ENCODE data around the gene PLXNA4.

PLXNA4 gene

DNA sequence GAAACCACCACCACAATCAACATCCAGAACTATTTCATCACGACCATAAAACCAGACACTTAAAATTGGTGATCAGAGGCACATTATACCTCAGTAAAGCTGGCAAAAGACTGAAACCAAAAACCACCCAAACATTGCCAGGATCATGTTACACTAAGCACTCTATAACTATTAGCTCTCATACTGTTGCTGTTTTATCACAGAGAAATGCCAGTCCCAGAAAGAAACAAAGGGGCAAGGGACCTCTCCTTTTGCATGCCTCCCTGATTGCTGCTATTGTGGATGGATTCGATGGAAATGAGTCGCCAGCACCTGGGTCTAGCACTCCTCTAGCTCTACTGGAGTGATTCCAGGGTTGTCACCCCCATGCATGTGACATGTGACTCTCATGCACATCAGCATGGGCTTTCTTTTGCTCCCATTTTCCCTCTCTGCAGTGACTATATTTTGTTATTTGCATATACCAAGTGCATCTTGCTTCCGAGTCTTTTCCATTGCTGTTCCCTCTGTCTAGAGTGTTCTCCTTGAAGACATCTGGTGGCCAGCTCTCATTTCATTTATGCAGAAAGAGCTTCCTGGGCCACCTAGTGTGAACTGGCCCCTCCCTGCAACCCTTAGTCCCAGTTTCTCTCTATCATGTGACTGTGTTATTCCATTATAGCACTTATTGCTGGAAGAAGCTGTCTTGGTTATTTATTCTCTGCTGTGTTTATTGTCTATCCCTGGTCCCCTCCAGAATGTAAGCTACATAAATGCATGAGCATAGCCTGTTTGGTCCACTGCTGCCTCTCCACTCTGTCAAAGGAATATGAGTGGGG lies 300.6 kb downstream of the PLXNA4 start:
- Histone ChIP-seq H4K20me1 (ENCODE audit: insufficient read depth, low read length) (0 out of 2 replicates have a peak, but pooled peaks cover 4% of the 10 kb centered on the region), H2AFZ (ENCODE audit: low read depth, low read length) (no peak overlapping the region), H3K9ac (ENCODE audit: low read length) (no peak overlapping the region), H3K36me3 (replicated peaks; ENCODE audit: low read depth, low read length) (no peaks in the 10 kb centered on the region), H3K79me2 (ENCODE audit: low read length) (no peaks in the 10 kb centered on the region), H3K4me3 (ENCODE audit: low read length) (no peak overlapping the region), H3K4me1 (ENCODE audit: low read length) (no peaks in the 10 kb centered on the region), H3K27me3 (ENCODE audit: low read depth, low read length) (no peaks in the 10 kb centered on the region; the same call in 1 of the 2 replicates), H3K9me3 (ENCODE audit: insufficient read depth, low read length) (no peaks in the 10 kb centered on the region), H3K4me2 (ENCODE audit: low read length) (no peak overlapping the region), H3K27ac (ENCODE audit: low read length) (no peak overlapping the region)
- no peak for TF ChIP-seq EZH2phosphoT487 (IDR thresholded peaks at IDR 0.05; ENCODE audit: low read depth)
- TF ChIP-seq, protein P1, sequence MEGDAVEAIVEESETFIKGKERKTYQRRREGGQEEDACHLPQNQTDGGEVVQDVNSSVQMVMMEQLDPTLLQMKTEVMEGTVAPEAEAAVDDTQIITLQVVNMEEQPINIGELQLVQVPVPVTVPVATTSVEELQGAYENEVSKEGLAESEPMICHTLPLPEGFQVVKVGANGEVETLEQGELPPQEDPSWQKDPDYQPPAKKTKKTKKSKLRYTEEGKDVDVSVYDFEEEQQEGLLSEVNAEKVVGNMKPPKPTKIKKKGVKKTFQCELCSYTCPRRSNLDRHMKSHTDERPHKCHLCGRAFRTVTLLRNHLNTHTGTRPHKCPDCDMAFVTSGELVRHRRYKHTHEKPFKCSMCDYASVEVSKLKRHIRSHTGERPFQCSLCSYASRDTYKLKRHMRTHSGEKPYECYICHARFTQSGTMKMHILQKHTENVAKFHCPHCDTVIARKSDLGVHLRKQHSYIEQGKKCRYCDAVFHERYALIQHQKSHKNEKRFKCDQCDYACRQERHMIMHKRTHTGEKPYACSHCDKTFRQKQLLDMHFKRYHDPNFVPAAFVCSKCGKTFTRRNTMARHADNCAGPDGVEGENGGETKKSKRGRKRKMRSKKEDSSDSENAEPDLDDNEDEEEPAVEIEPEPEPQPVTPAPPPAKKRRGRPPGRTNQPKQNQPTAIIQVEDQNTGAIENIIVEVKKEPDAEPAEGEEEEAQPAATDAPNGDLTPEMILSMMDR (IDR thresholded peaks at IDR 0.05; ENCODE audit: low read depth, low read length), result no peak

GRCh38 chr7:132272763-132273371 lies 303.4 kb downstream of the PLXNA4 start:
- TF ChIP-seq EZH2phosphoT487 (IDR thresholded peaks at IDR 0.05; ENCODE audit: low read depth), result no peak
- TF ChIP-seq, protein P1 (IDR thresholded peaks at IDR 0.05; ENCODE audit: low read depth, low read length), result no peak
- no peak overlapping the region for H3K4me2 ChIP-seq (ENCODE audit: low read length)
- no peak overlapping the region for H3K4me3 ChIP-seq (ENCODE audit: low read length)
- H4K20me1 ChIP-seq (ENCODE audit: insufficient read depth, low read length), result 0 out of 2 replicates have a peak, but pooled peaks cover 5% of the 10 kb centered on the region
- no peak overlapping the region for H2AFZ ChIP-seq (ENCODE audit: low read depth, low read length)
- H3K27ac ChIP-seq (ENCODE audit: low read length), result no peak overlapping the region
- H3K27me3 ChIP-seq (ENCODE audit: low read depth, low read length), result peaks cover 2% of the 10 kb centered on the region; the same call in 1 of the 2 replicates
- no peaks in the 10 kb centered on the region for H3K36me3 ChIP-seq (replicated peaks; ENCODE audit: low read depth, low read length)
- no peaks in the 10 kb centered on the region for H3K9me3 ChIP-seq (ENCODE audit: insufficient read depth, low read length)
- H3K4me1 ChIP-seq (ENCODE audit: low read length), result no peaks in the 10 kb centered on the region
- H3K9ac ChIP-seq (ENCODE audit: low read length), result no peak overlapping the region
- H3K79me2 ChIP-seq (ENCODE audit: low read length), result no peaks in the 10 kb centered on the region

GRCh38 chr7:132270517-132270916 lies 305.8 kb downstream of the PLXNA4 start:
- Histone ChIP-seq H3K79me2 (ENCODE audit: low read length) (no peaks in the 10 kb centered on the region), H3K4me2 (ENCODE audit: low read length) (no peak overlapping the region), H3K27me3 (ENCODE audit: low read depth, low read length) (peaks cover 2% of the 10 kb centered on the region; the same call in 1 of the 2 replicates), H3K4me3 (ENCODE audit: low read length) (no peak overlapping the region), H3K36me3 (replicated peaks; ENCODE audit: low read depth, low read length) (no peaks in the 10 kb centered on the region), H3K9me3 (ENCODE audit: insufficient read depth, low read length) (no peaks in the 10 kb centered on the region), H3K27ac (ENCODE audit: low read length) (no peak overlapping the region), H3K9ac (ENCODE audit: low read length) (no peak overlapping the region), H2AFZ (ENCODE audit: low read depth, low read length) (no peak overlapping the region), H4K20me1 (ENCODE audit: insufficient read depth, low read length) (0 out of 2 replicates have a peak, but pooled peaks cover 5% of the 10 kb centered on the region), H3K4me1 (ENCODE audit: low read length) (no peaks in the 10 kb centered on the region)
- TF ChIP-seq, protein P1 (IDR thresholded peaks at IDR 0.05; ENCODE audit: low read depth, low read length), result no peak
- no peak for TF ChIP-seq EZH2phosphoT487 (IDR thresholded peaks at IDR 0.05; ENCODE audit: low read depth)

DNA sequence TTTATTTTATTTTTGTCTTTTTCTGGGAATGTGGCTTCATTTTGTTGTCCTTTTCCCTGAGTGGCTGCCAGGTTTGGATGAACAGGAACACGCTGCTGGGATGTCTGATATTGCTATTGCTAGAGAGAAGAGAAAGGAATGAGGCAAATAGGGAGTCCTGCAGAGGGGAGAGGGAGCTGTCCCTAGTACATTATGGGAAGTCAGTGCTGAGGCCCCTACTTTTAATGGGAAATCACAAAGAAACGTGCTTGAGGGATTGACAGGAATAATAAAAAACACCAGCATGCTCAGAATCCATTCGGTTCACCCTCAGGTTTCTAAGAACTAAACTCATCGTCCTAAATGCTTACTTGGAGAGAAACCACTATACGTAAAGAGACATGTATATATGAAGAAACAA lies 306.6 kb downstream of the PLXNA4 start:
- H4K20me1 ChIP-seq (ENCODE audit: insufficient read depth, low read length), result 0 out of 2 replicates have a peak, but pooled peaks cover 5% of the 10 kb centered on the region
- no peaks in the 10 kb centered on the region for H3K79me2 ChIP-seq (ENCODE audit: low read length)
- no peaks in the 10 kb centered on the region for H3K36me3 ChIP-seq (replicated peaks; ENCODE audit: low read depth, low read length)
- H3K4me3 ChIP-seq (ENCODE audit: low read length), result no peak overlapping the region
- no peak overlapping the region for H3K4me2 ChIP-seq (ENCODE audit: low read length)
- TF ChIP-seq, protein P1 (IDR thresholded peaks at IDR 0.05; ENCODE audit: low read depth, low read length), result no peak
- no peak overlapping the region for H3K9ac ChIP-seq (ENCODE audit: low read length)
- H3K27ac ChIP-seq (ENCODE audit: low read length), result no peak overlapping the region
- H3K4me1 ChIP-seq (ENCODE audit: low read length), result no peaks in the 10 kb centered on the region
- no peaks in the 10 kb centered on the region for H3K9me3 ChIP-seq (ENCODE audit: insufficient read depth, low read length)
- H2AFZ ChIP-seq (ENCODE audit: low read depth, low read length), result no peak overlapping the region
- peaks cover 2% of the 10 kb centered on the region; the same call in 1 of the 2 replicates for H3K27me3 ChIP-seq (ENCODE audit: low read depth, low read length)
